ENCODE measurements around the gene HLCS.

Gene HLCS

DNA sequence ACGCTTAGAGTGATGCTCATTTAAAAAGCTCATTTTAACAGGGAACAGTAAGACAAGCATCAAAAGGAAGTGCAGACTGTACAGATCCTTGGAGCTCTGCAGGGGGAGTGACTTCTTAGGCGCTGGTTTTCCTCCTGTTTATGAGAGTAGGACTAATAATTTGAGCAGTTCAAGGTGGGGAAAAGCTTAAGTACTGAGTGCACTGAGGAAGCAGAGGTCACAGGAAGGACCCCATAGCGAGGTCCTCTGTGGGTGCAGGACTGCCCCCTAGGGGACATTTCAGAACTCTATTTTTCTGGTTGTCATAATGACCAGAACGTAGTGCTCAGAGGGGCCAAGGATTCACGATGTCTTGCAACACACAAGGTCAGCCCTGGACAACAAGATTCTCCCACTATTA, 112.1 kb downstream of the HLCS start:
- FAIRE-seq (no peak), DNase-seq (ENCODE audit: insufficient read length, low spot score) (no peak)
- no peak for TF ChIP-seq POLR2A (IDR thresholded peaks at IDR 0.05; ENCODE audit: low read depth, low read length)

DNA sequence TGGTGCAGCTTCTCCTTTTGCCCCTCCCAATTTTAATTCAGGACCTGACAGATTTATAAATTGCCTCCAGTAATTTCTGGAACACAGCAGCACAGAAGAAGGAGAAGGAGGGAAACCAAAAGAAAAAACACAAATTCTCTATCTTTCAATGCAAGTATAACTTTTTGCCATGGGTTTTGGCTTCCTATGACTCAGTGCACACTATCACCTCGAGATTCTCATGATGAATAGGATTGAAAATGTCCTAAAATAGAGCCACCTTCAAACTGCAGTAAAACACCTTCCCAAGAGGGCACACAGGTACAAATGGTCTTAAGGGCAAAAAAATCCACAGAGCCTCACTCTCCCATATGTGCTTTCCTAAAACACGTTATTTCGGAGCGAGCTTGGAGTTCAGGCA, 113.6 kb downstream of the HLCS start:
- no peak for TF ChIP-seq POLR2A (IDR thresholded peaks at IDR 0.05; ENCODE audit: low read depth, low read length)
- DNase-seq (ENCODE audit: insufficient read length, low spot score) (no peak), FAIRE-seq (no peak)

DNA sequence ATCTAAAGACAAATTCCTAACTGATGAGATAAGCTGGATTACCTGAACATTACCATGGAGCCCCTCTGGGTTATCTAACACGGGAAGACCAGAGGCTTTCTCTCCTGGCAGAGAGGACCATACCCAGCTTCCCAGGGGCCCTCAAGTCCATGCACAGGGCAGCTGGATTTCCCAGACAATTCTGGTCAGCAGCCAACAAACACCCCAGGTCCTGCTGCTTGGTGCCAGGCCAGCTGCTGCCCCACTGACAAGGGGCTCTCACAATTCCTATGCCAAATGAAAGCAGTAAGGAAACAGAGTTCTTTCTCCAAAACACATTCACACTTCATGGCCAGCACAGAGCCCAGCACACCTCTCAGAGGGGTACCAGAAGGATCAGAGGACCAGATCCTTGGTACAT, 114.2 kb downstream of the HLCS start:
- TF ChIP-seq POLR2A (IDR thresholded peaks at IDR 0.05; ENCODE audit: low read depth, low read length): no peak
- FAIRE-seq (no peak), DNase-seq (ENCODE audit: insufficient read length, low spot score) (no peak)

DNA sequence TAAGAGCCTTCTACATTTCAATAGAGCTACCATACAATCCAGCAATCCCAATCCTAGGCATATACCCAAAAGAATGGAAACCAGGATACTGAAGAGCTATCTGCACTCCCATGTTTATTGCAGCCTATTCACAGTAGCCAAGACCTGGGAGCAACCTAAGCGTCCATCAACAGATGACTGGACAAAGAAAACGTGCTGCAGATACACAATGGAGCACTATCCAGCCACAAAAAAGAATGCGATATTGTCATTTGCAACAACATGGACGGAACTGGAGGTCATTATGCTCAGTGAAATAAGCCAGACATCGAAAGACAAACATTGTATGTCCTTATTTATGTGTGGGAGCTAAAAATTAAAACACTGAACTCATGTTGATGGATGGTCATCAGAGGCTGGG, 115.3 kb downstream of the HLCS start:
- no peak for FAIRE-seq

DNA sequence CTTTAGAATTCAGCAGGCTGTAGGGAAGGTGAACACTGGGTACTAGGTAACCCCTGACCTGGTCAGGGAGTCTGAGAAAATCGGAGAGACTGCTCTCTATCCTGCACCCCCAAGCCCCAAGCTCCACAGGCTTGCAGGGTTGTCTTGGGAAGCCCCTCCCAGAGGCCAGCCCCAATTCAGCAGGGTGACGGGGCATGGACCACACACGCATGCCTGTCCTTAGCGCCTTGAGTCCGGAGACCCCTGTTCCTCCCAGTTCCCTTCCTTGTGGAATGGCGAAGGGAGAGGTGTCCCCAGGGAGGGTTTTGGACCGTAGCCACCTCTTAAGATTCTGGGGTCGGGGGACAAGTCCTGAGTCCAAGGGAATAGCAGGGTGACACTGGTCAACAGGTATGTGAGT, 116.1 kb downstream of the HLCS start:
- DNase-seq (ENCODE audit: insufficient read length, low spot score) (no peak), FAIRE-seq (no peak)
- no peak for TF ChIP-seq POLR2A (IDR thresholded peaks at IDR 0.05; ENCODE audit: low read depth, low read length)

More for the DNA sequence above, 115.3 kb downstream of the HLCS start:
- DNase-seq (ENCODE audit: insufficient read length, low spot score): no peak
- TF ChIP-seq POLR2A (IDR thresholded peaks at IDR 0.05; ENCODE audit: low read depth, low read length): no peak

DNA sequence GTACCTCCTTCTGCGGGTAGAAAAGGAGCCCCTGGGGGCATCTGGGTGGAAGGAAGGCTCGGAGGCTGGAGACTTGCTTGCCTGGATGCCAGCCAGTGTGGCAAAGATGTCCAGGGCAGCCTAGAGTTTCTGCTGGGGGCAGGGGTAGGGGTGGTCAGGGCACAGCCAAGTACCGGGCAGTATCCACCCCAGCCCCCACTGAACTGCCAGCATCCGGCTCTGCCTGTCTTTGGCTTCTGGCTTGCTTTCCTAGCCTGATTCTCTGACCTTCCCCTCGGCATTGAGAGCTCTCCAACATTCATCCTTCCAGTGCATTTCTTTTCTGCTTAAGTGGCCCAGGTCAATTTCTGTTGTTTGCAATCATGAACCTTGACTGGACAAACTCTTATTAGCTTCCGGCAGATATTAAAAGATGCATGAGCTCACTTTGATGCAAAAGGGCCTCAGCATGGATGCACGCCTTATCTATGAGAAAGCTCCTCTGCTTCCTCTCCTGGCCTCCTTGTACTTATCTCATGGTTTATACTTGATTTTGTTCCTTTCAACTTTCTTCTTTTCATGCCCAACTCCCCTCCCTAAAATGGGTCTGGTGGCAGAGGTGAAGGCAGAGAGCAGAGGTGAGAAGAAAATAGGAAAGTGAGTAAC, 116.9 kb downstream of the HLCS start:
- no peak for TF ChIP-seq POLR2A (IDR thresholded peaks at IDR 0.05; ENCODE audit: low read depth, low read length)
- FAIRE-seq (no peak), DNase-seq (ENCODE audit: insufficient read length, low spot score) (no peak)

DNA sequence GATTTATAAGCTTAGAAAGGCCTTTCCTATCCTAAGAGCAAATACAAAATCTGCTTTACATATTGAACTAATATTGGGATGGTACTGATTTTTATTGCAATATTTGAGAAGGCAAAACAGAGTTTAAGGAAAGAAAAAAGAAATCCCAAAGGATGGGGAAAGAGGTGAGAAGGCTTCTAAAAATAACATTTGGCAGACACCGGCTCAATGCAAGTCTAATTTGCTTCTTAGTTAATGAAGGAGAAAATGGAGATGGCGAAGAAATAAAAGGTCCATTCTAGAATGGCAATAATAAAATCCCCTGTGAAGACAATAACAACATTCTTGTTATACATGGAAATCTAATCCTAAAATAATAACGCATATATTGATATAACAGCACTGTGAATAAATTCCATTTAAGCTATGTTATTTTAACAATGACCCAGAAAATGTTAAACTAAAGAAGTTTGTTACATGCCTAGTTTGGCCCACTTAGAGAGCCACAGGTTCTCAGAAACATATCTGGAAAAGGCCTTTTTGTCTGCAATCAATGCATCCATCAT, 117.7 kb downstream of the HLCS start:
- DNase-seq (ENCODE audit: insufficient read length, low spot score) (no peak), FAIRE-seq (no peak)
- TF ChIP-seq POLR2A (IDR thresholded peaks at IDR 0.05; ENCODE audit: low read depth, low read length): no peak

DNA sequence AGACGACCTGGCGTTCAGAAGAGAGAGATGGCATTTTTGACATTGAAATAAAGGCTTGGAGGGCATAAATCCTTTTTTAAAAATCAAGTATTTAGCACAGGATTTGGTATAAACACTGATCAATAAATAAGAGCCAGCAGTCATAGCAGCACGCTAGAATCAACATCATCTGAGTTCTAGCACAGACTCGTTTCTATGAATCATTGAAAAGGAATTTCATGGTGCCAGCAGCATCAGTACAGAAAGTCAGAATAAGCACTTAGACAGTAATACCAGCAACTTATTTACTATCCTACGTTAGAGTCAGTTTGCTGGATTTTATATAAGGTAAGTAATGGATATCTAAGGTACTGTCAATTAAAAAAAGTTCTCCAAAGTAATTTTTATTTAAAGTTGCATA, 119.3 kb downstream of the HLCS start:
- peak; percentile 33 for FAIRE-seq
- peak; percentile 77 for DNase-seq (ENCODE audit: insufficient read length, low spot score)

DNA sequence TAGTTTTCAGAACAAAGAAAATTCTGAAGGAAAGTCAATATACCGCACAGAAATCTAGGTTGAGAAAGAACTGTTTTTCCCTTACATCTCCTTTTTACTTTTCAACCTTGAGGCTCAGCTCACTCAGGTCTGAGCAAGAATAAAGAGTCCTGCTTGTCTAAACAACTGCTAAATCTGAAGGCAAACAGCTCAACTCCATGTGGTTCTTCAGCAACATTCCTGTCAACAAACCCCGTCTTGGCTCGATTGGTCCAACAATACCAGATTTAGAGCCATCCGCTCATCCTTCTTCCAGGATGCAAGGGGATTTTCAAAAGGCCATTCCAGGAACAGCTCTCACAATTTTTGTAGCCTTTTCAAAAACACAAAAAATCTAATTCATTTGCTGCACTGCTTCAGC, 119.8 kb downstream of the HLCS start:
- DNase-seq (ENCODE audit: insufficient read length, low spot score) (no peak), FAIRE-seq (no peak)
- TF ChIP-seq POLR2A (IDR thresholded peaks at IDR 0.05; ENCODE audit: low read depth, low read length): no peak

More for the DNA sequence above, 119.3 kb downstream of the HLCS start:
- TF ChIP-seq POLR2A (IDR thresholded peaks at IDR 0.05; ENCODE audit: low read depth, low read length): no peak

DNA sequence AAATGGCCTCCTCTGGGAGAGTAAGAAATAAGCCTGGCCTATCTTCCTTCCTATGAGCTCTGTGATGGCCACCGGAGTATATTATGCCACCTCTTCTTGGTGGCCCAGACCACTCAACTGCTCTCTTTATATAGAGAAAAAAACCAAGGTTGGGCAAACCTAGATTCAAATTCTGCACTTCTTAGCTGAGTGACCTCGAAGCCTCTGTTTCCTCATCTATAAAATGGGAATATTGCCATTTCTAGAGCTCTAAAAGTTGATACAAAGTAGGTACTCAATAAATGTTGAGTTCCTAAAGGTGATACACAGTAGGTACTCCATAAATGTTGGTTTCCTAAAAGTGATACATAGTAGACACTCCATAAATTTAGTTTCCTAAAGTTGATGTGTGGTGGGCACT, 120.7 kb downstream of the HLCS start:
- FAIRE-seq: no peak
- TF ChIP-seq POLR2A (IDR thresholded peaks at IDR 0.05; ENCODE audit: low read depth, low read length): no peak
- DNase-seq (ENCODE audit: insufficient read length, low spot score): no peak

DNA sequence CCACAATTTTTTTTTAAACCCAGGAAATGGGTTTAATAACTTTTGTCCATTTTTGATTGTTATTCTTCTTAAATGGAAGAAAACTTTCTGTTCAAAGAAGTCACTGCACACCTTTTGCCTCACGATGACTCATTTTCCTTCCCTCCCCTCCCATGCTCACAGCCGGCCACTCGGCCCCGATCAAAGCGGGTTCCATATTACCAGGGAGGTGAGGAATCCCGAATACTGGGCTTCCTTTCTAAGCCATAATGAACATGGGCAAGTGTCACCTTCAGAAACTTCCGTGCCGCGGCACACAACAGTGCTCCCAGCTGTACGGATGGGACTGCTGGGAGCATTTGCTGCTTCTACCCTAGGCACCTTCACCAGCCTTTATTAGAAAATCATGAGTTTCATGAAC, 121.4 kb downstream of the HLCS start:
- no peak for FAIRE-seq
- no peak for DNase-seq (ENCODE audit: insufficient read length, low spot score)
- no peak for TF ChIP-seq POLR2A (IDR thresholded peaks at IDR 0.05; ENCODE audit: low read depth, low read length)

DNA sequence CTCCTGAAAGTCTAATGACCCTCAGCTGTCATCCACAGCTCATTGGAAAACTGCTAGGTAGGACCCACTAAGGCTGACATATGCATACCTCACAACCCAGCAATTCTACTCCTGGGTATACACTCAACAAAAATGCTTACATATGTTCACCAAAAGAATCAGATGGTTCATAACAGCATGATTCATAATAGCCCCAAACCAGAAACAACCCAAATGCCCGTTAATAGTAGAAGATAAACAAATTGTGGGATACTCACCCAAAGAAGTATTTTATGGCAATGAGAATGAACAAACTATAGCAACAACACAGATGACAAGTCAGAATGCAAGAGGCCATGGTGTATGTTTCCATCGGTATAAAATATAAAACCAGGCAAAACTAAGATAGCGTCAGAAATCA, 124.6 kb downstream of the HLCS start:
- no peak for TF ChIP-seq POLR2A (IDR thresholded peaks at IDR 0.05; ENCODE audit: low read depth, low read length)
- FAIRE-seq (no peak), DNase-seq (ENCODE audit: insufficient read length, low spot score) (no peak)

DNA sequence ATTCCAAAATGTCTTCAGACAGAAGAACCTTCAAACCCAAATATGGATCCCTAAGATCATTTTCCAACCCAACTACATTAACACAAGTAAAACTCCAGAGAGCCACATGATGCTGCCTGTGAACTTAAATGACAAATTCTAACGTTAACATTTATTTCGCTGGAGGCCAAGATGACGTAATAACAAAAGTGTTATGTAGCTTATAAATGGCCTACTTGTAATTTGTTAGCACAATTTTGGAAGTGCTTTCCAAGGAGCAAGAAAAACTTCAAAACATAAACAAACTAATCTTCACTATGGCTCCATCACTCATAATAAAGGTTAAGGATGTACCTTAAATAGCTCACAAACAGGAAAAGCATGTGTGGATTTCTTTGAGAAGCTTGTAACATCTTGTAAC, 126.7 kb downstream of the HLCS start:
- no peak for TF ChIP-seq POLR2A (IDR thresholded peaks at IDR 0.05; ENCODE audit: low read depth, low read length)
- no peak for DNase-seq (ENCODE audit: insufficient read length, low spot score)
- no peak for FAIRE-seq

DNA sequence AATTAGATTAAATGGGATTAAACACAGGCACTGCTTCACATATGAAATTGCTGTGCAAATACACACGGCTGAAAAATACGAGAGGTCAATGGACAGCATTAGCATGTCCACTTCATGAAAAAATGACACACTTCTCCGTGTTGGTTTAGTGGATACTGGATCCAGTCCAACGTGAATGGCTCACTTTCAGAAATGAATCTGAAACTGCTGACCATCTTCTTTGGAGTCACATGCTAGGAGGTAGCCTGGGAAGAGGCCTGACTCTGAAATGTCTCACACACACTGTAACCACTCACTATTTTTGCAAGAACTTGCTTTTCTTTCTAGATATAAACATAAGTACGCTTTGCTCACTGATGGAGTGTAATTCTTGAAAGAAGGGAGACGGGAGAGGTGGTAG, 127.3 kb downstream of the HLCS start:
- DNase-seq (ENCODE audit: insufficient read length, low spot score) (no peak), FAIRE-seq (no peak)
- TF ChIP-seq POLR2A (IDR thresholded peaks at IDR 0.05; ENCODE audit: low read depth, low read length): no peak

DNA sequence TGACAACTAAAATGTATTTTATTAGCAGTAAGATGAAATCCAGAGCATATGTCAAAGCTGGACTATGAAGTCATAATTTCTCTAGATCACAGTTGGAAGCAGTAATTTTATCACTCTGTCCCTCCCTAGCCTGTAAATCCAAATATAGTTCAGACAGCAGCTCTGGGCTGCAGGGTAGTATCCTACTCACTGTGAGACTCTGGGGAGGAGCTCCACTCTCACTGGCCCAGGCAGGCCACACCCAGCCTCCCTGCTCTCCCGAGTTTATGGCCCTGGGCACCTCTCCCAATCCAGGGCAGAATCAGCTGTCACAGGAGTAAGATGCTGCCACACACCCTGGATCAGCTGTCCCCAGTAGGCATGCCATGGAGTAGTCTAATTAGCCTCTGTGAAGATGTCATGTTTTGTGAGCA, 131.1 kb downstream of the HLCS start:
- DNase-seq (ENCODE audit: insufficient read length, low spot score) (peak; percentile 51), FAIRE-seq (no peak)
- TF ChIP-seq POLR2A (IDR thresholded peaks at IDR 0.05; ENCODE audit: low read depth, low read length): no peak

All from H54 (cell line).